Measurements from ENCODE around the gene XPR1. TPM values are rescaled to one million over a fixed set of nuclear protein-coding genes. Genes with fewer than 3 reads are reported as not detected.

The XPR1 gene
- total RNA-seq, 1 experiment from 2014 or later: 16.8 TPM

DNA sequence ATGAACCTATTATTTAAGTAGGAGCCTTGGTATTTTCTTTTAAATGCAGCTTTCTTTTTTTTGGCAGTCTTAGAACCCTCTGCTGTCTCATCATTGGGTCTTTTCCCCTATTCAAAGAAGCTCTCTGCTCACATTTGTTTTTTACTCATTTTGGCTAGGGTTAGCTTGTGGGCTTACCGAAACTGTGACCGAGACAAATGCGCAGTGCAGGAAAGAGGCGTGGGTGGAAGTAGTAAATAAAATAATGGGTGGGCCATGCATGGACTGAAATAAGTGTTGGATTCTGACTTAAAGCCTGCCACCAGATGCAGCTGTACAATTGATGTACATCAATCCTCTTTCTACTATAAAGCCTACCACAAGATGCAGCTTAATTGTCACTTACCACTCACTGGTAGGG is 14.7 kb downstream of the XPR1 start:
- no peaks in the 10 kb centered on the region for H3K4me1 ChIP-seq (replicated peaks; ENCODE audit: insufficient read depth)
- no peaks in the 10 kb centered on the region for H3K27me3 ChIP-seq (ENCODE audit: insufficient read depth, low read depth)
- no peaks in the 10 kb centered on the region for H3K79me2 ChIP-seq (ENCODE audit: low read depth)
- no peak for TF ChIP-seq EZH2 (IDR thresholded peaks at IDR 0.05; ENCODE audit: low read depth)
- TF ChIP-seq, protein P1, sequence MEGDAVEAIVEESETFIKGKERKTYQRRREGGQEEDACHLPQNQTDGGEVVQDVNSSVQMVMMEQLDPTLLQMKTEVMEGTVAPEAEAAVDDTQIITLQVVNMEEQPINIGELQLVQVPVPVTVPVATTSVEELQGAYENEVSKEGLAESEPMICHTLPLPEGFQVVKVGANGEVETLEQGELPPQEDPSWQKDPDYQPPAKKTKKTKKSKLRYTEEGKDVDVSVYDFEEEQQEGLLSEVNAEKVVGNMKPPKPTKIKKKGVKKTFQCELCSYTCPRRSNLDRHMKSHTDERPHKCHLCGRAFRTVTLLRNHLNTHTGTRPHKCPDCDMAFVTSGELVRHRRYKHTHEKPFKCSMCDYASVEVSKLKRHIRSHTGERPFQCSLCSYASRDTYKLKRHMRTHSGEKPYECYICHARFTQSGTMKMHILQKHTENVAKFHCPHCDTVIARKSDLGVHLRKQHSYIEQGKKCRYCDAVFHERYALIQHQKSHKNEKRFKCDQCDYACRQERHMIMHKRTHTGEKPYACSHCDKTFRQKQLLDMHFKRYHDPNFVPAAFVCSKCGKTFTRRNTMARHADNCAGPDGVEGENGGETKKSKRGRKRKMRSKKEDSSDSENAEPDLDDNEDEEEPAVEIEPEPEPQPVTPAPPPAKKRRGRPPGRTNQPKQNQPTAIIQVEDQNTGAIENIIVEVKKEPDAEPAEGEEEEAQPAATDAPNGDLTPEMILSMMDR (conservative IDR thresholded peaks at IDR 0.05): no peak
- no TSS peak for BruUV-seq (replicated peaks)
- DNase-seq: no peak
- no peaks in the 10 kb centered on the region for H3F3A ChIP-seq (ENCODE audit: insufficient read depth, low read depth)
- H3K27ac ChIP-seq: no peak overlapping the region
- CTCF ChIA-PET: no interaction called here
- intact Hi-C loops (cut with micrococcal nuclease; ENCODE audit: unreplicated experiment): no loop called here
- no peak overlapping the region for H3K4me2 ChIP-seq
- no peaks in the 10 kb centered on the region for H3K9me3 ChIP-seq (ENCODE audit: insufficient read depth, low read depth)
- H3K4me3 ChIP-seq: no peak overlapping the region
- H4K20me1 ChIP-seq (ENCODE audit: insufficient read depth): no peaks in the 10 kb centered on the region
- H3K36me3 ChIP-seq (ENCODE audit: low read depth): no peaks in the 10 kb centered on the region
- H3K9me2 ChIP-seq (ENCODE audit: insufficient read depth): no peaks in the 10 kb centered on the region
- no peak overlapping the region for H2AFZ ChIP-seq
- POLR2A ChIA-PET (ENCODE audit: unreplicated experiment): no interaction called here

DNA sequence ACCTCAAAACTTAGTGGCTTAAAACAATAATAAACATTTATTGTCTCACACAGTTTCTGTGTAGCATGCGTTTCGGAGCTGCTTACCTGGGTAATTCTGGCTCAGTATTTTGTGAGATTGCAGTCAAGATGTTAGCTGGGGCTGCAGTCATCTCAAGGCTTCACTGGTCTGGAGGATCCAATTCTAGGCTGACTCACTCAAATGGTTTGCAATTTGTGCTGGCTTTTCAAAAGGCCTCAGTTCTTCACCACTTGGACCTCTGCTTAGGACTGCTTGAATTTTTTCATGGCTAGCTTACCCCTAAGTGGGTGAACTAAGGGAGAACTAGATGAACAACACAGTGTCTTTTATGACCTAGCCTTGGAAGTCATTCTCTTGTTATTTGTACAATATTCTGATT is 21.0 kb downstream of the XPR1 start:
- 0 out of 2 replicates have a peak, but pooled peaks cover 4% of the 10 kb centered on the region for H3K9me3 ChIP-seq (ENCODE audit: insufficient read depth, low read depth)
- H3K9me2 ChIP-seq (ENCODE audit: insufficient read depth): no peaks in the 10 kb centered on the region; the same call in 1 of the 2 replicates
- no peaks in the 10 kb centered on the region for H4K20me1 ChIP-seq (ENCODE audit: insufficient read depth)
- no peak overlapping the region for H3K4me3 ChIP-seq
- H3K36me3 ChIP-seq (ENCODE audit: low read depth): no peaks in the 10 kb centered on the region
- H3K4me2 ChIP-seq: no peak overlapping the region
- ChIA-PET POLR2A (ENCODE audit: unreplicated experiment) (interaction anchor here (0.7 kb wide), 1 partner anchor 22 kb away, joined by 3 read pairs; no protein-coding TSS in a partner anchor), CTCF (interaction anchor here (1.0 kb wide), 1 partner anchor 137 kb away, joined by 4 read pairs; no protein-coding TSS in a partner anchor)
- no peaks in the 10 kb centered on the region for H3K4me1 ChIP-seq (replicated peaks; ENCODE audit: insufficient read depth)
- H2AFZ ChIP-seq: no peak overlapping the region
- no peaks in the 10 kb centered on the region; the same call in 1 of the 2 replicates for H3F3A ChIP-seq (ENCODE audit: insufficient read depth, low read depth)
- H3K27me3 ChIP-seq (ENCODE audit: insufficient read depth, low read depth): no peaks in the 10 kb centered on the region
- no peaks in the 10 kb centered on the region for H3K79me2 ChIP-seq (ENCODE audit: low read depth)
- no peak for DNase-seq
- intact Hi-C loops (cut with micrococcal nuclease; ENCODE audit: unreplicated experiment): no loop called here
- TF ChIP-seq, protein P1 (conservative IDR thresholded peaks at IDR 0.05): no peak
- no peak for TF ChIP-seq EZH2 (IDR thresholded peaks at IDR 0.05; ENCODE audit: low read depth)
- H3K27ac ChIP-seq: no peak overlapping the region
- BruUV-seq (replicated peaks): no TSS peak

DNA sequence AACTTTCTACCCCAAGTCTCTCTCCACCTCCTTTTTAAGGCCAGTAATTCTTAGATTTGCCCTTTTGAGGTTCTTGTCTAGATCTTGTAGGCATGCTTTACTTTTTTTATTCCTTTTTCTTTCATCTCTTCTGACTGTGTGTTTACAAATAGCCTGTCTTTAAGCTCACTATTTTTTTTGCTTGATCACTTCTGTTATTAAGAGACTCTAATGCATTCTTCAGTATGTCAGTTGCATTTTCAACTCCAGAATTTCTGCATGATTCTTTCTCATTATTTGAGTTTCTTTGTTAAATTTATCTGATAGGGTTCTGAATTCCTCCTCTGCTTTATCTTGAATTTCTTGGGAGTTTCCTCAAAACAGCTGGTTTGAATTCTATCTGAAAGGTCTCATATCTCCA is 30.9 kb downstream of the XPR1 start:
- Histone ChIP-seq H2AFZ (no peak overlapping the region), H3K79me2 (ENCODE audit: low read depth) (no peaks in the 10 kb centered on the region), H3K9me2 (ENCODE audit: insufficient read depth) (no peaks in the 10 kb centered on the region), H3K36me3 (ENCODE audit: low read depth) (no peaks in the 10 kb centered on the region), H3K27ac (no peak overlapping the region), H3K9me3 (ENCODE audit: insufficient read depth, low read depth) (0 out of 2 replicates have a peak, but pooled peaks cover 7% of the 10 kb centered on the region), H3K27me3 (ENCODE audit: insufficient read depth, low read depth) (no peaks in the 10 kb centered on the region), H4K20me1 (ENCODE audit: insufficient read depth) (no peaks in the 10 kb centered on the region), H3K4me3 (no peak overlapping the region), H3F3A (ENCODE audit: insufficient read depth, low read depth) (no peaks in the 10 kb centered on the region), H3K4me1 (replicated peaks; ENCODE audit: insufficient read depth) (no peaks in the 10 kb centered on the region), H3K4me2 (no peak overlapping the region)
- DNase-seq: no peak
- ChIA-PET POLR2A (ENCODE audit: unreplicated experiment) (no interaction called here), CTCF (no interaction called here)
- TF ChIP-seq EZH2 (IDR thresholded peaks at IDR 0.05; ENCODE audit: low read depth): no peak
- TF ChIP-seq, protein P1 (conservative IDR thresholded peaks at IDR 0.05): no peak
- no TSS peak for BruUV-seq (replicated peaks)
- intact Hi-C loops (cut with micrococcal nuclease; ENCODE audit: unreplicated experiment): no loop called here

Measured in PC-9 (cell line).